ENCODE data around the gene FAM83E.

DNA sequence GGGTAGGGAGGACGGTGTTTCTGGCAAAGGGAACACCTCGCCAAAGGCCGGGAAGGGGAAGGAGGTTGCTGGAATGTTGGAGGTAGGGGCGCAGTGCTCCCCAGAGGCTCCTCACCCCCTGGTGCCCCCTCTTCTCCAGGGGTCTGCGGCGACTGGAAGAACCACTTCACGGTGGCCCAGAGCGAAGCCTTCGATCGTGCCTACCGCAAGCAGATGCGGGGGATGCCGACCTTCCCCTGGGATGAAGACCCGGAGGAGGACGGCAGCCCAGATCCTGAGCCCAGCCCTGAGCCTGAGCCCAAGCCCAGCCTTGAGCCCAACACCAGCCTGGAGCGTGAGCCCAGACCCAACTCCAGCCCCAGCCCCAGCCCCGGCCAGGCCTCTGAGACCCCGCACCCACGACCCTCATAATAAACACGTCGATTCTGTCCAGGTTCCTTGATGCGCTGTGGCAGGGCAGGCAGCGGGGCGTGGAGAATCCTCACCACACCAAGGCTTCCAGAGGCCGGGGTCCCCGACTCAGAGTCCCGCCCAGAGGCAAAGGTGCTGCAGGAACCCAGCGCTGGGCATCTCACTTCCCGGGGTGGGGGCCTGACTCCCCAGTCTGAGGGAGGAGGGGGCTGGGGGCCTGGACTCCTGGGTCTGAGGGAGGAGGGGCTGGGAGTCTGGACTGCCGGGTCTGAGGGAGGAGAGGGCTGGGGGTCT lies 15.7 kb downstream of the FAM83E start:
- TF ChIP-seq, protein P1, sequence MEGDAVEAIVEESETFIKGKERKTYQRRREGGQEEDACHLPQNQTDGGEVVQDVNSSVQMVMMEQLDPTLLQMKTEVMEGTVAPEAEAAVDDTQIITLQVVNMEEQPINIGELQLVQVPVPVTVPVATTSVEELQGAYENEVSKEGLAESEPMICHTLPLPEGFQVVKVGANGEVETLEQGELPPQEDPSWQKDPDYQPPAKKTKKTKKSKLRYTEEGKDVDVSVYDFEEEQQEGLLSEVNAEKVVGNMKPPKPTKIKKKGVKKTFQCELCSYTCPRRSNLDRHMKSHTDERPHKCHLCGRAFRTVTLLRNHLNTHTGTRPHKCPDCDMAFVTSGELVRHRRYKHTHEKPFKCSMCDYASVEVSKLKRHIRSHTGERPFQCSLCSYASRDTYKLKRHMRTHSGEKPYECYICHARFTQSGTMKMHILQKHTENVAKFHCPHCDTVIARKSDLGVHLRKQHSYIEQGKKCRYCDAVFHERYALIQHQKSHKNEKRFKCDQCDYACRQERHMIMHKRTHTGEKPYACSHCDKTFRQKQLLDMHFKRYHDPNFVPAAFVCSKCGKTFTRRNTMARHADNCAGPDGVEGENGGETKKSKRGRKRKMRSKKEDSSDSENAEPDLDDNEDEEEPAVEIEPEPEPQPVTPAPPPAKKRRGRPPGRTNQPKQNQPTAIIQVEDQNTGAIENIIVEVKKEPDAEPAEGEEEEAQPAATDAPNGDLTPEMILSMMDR (IDR thresholded peaks at IDR 0.05) = no peak
- TF ChIP-seq POLR2AphosphoS5 (IDR thresholded peaks at IDR 0.05; ENCODE audit: insufficient read depth in 1 of 2, low read depth in 1 of 2) (no peak), POLR2A (IDR thresholded peaks at IDR 0.05) (no peak)
